WERI-Rb-1 (cell line): Measurements from ENCODE around the gene SLC45A3.

Source experiments
- DNase-seq: peaks from one replicate; pipeline ENCODE4 v3.0.0-alpha.2; 2020
- H3K27ac ChIP-seq: fragments of 250-450 bp; sonication (Bioruptor Pico); 2 replicates; pipeline ENCODE4 v1.5.1; 2020; ENCODE audit warnings: mild to moderate bottlenecking, moderate library complexity
- H3K27me3 ChIP-seq: fragments of 250-450 bp; sonication (Bioruptor Pico); 2 replicates; pipeline ENCODE4 v1.5.1; 2021; ENCODE audit warnings: mild to moderate bottlenecking, low read depth, moderate library complexity; ENCODE audit not compliant: insufficient read depth, severe bottlenecking
- H3K36me3 ChIP-seq: fragments of 250-450 bp; sonication (Bioruptor Pico); 2 replicates; pipeline ENCODE4 v1.5.1; 2020; ENCODE audit warnings: mild to moderate bottlenecking, moderate library complexity
- H3K4me3 ChIP-seq: 2 replicates; pipeline ENCODE4 v1.5.1; 2011; ENCODE audit warnings: low read depth, mild to moderate bottlenecking, control low read depth, low read length
- H3K9me3 ChIP-seq: fragments of 250-450 bp; sonication (Bioruptor Pico); 2 replicates; pipeline ENCODE4 v1.5.1; 2021; ENCODE audit warnings: mild to moderate bottlenecking, moderate library complexity; ENCODE audit not compliant: severe bottlenecking
- TF ChIP-seq, protein P1 (sequence below): IDR thresholded peaks from 2 replicates; pipeline ENCODE4 v1.5.1; 2011; ENCODE audit warnings: low read depth, mild to moderate bottlenecking, control low read depth, inconsistent platforms, low read length

The SLC45A3 gene

DNA sequence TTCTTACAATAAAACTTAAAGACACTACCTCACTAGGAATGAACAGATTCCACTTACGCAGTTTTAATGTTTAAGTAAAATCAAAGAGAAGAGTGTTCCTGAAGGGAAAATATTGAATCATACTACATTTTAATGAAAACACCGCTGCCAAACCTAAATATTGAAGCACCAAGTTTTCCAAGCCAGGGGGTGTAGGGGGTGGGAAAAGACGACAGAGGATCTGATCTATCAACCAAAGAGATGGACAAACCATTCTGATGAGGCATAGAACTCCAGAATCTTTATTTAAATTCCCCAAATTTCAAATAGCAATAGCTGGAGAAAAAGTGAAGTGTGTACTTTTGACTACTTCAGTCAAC, 49.7 kb downstream of the SLC45A3 start:
- H3K9me3 ChIP-seq, result no peaks in the 10 kb centered on the region
- TF ChIP-seq, protein P1, sequence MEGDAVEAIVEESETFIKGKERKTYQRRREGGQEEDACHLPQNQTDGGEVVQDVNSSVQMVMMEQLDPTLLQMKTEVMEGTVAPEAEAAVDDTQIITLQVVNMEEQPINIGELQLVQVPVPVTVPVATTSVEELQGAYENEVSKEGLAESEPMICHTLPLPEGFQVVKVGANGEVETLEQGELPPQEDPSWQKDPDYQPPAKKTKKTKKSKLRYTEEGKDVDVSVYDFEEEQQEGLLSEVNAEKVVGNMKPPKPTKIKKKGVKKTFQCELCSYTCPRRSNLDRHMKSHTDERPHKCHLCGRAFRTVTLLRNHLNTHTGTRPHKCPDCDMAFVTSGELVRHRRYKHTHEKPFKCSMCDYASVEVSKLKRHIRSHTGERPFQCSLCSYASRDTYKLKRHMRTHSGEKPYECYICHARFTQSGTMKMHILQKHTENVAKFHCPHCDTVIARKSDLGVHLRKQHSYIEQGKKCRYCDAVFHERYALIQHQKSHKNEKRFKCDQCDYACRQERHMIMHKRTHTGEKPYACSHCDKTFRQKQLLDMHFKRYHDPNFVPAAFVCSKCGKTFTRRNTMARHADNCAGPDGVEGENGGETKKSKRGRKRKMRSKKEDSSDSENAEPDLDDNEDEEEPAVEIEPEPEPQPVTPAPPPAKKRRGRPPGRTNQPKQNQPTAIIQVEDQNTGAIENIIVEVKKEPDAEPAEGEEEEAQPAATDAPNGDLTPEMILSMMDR, result no peak
- peak overlapping the region; percentile 90 for H3K27ac ChIP-seq
- no peak for DNase-seq
- peak overlapping the region; percentile 79 for H3K4me3 ChIP-seq
- H3K27me3 ChIP-seq, result no peaks in the 10 kb centered on the region
- peaks cover 6% of the 10 kb centered on the region; the same call in 1 of the 2 replicates for H3K36me3 ChIP-seq

DNA sequence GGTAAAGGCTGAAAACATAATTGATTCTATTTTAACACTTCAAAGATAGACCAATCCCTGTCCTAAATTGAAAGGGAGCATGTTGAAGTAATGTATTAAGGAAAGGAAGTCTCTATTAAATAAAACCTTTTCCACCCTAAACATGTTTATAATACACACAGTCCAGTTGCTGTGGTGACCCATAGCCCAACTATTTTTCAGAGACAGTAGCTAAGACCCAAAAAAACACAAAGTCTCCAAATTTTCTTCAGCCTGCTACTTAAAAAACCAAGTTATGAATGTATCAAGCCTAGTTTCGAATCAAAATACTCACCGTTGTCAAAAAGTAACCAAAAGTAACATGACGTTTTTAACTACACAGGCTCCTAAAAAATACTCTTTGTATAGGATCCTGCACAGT, 50.1 kb downstream of the SLC45A3 start:
- H3K36me3 ChIP-seq, result peaks cover 6% of the 10 kb centered on the region; the same call in 1 of the 2 replicates
- no peaks in the 10 kb centered on the region for H3K27me3 ChIP-seq
- TF ChIP-seq, protein P1, result no peak
- H3K4me3 ChIP-seq, result peak overlapping the region; percentile 79
- no peak for DNase-seq
- peak overlapping the region; percentile 90; the same call in 1 of the 2 replicates for H3K27ac ChIP-seq
- H3K9me3 ChIP-seq, result no peaks in the 10 kb centered on the region

DNA sequence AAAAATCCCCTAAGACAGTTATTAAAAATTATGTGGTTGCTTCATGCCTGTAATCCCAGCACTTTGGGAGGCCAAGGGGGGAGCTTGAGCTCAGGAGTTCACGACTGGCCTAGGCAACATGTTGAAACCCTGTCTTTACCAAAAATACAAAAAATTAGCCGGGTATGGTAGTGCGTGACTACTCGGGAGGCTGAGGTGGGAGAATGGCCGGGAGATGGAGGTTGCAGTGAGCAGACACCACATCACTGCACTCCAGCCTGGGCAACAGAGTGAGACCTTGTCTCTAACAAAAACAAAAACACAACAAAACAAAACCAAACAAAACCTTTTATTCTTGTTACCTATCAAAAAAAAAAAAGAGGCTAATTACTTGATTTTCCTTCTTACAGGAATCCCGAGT, 50.6 kb downstream of the SLC45A3 start:
- Histone ChIP-seq H3K27ac (no peak overlapping the region), H3K27me3 (no peaks in the 10 kb centered on the region), H3K4me3 (no peak overlapping the region), H3K9me3 (no peaks in the 10 kb centered on the region), H3K36me3 (peaks cover 6% of the 10 kb centered on the region)
- no peak for DNase-seq
- TF ChIP-seq, protein P1, result no peak

DNA sequence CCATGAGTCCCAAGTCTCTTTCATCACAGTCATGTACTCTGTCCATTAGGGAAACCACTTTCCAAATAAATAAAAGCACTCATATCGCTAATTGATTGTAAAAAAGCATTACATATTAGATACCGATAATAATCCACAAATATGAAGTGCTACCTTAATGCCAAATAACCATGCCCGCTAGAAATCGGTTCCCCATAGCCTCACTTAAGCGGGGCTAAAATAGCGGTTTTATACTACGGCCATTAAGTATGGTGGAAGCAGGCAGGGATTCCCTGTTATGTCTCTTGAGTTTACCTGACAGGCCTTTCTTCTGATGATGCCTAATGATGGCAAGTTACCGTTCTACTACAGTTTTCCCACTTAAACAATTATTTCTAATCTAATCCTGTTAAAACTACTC, 52.4 kb downstream of the SLC45A3 start:
- no peak for DNase-seq
- Histone ChIP-seq H3K27me3 (no peaks in the 10 kb centered on the region), H3K4me3 (no peak overlapping the region), H3K36me3 (peaks cover 14% of the 10 kb centered on the region), H3K27ac (no peak overlapping the region), H3K9me3 (no peaks in the 10 kb centered on the region)
- TF ChIP-seq, protein P1, result no peak

DNA sequence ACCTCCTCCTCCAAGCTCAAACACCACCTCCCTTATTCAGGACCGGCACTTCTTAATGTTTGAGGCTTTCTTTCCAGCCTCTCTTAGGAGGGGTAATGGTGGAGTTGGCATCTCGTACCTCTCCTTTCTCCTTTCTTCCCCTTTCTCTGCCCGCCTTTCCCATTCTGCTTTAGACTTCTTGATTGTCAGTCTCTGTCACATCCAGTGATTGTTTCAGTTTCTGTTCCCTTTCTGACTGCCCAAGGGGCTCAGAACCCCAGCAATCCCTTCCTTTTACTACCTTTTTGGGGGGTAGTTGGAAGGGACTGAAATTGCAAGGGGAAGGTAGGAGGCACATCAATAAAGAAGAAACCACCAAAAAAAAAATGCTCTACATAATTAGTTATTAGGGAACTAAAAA, 54.1 kb downstream of the SLC45A3 start:
- Histone ChIP-seq H3K4me3 (no peak overlapping the region), H3K9me3 (no peaks in the 10 kb centered on the region), H3K36me3 (peaks cover 32% of the 10 kb centered on the region), H3K27me3 (no peaks in the 10 kb centered on the region), H3K27ac (no peak overlapping the region)
- DNase-seq, result no peak
- TF ChIP-seq, protein P1, result no peak

DNA sequence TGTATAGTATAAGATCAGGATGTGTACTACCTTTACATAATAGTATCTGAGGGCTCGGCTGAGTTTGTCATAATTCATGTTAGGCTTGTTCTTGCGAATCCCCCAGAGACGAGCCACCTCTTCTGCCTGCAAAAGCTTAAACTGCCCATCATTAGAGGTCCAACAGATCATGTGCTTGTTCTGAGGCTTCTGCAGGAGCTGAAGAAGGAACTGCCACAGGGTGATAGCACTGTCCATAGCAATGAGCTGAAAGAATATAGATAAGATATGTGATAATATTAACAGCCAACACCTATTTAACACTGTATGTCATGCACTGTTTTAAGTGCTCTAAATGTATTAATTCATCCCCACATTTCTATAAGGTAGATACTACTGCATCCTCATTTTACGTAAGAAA, 56.7 kb downstream of the SLC45A3 start:
- Histone ChIP-seq H3K4me3 (no peak overlapping the region), H3K27me3 (no peaks in the 10 kb centered on the region), H3K27ac (no peak overlapping the region), H3K36me3 (peaks cover 55% of the 10 kb centered on the region), H3K9me3 (no peaks in the 10 kb centered on the region)
- DNase-seq, result no peak
- TF ChIP-seq, protein P1, result no peak
